Liver (tissue), 9 donors: ENCODE measurements around the gene NUDT22. TPM values are rescaled to one million over a fixed set of nuclear protein-coding genes. Genes with fewer than 3 reads are reported as not detected.

Experiments used
- DNase-seq: peaks from one replicate; pipeline ENCODE4 v3.0.0-alpha.2; 2017; ENCODE audit warnings: low spot score
- H3K27ac ChIP-seq, 2 donors: one replicate each; pipeline ENCODE4 v1.7.0; 2013; ENCODE audit warnings: inconsistent platforms in 2 of 2, low read length in 2 of 2, control low read depth in 1 of 2, low read depth in 1 of 2, mild to moderate bottlenecking in 1 of 2
- H3K27me3 ChIP-seq, 4 donors: one replicate each; pipeline versions ENCODE4 v1.6.1 to v1.7.0; 2013; ENCODE audit warnings: low read length in 3 of 4, inconsistent platforms in 1 of 4, mild to moderate bottlenecking in 1 of 4, moderate library complexity in 1 of 4; ENCODE audit not compliant: control insufficient read depth in 4 of 4, insufficient read depth in 4 of 4
- H3K36me3 ChIP-seq, 4 donors: one replicate each; pipeline versions ENCODE4 v1.6.1 to v1.7.0; 2013; ENCODE audit warnings: low read length in 3 of 4, mild to moderate bottlenecking in 3 of 4, low read depth in 1 of 4, moderate library complexity in 1 of 4; ENCODE audit not compliant: control insufficient read depth in 4 of 4, insufficient read depth in 3 of 4
- H3K4me1 ChIP-seq, 4 donors: one replicate each; pipeline versions ENCODE4 v1.6.1 to v1.7.0; 2013; ENCODE audit warnings: low read length in 3 of 4, mild to moderate bottlenecking in 3 of 4, moderate library complexity in 1 of 4; ENCODE audit not compliant: control insufficient read depth in 4 of 4, insufficient read depth in 4 of 4
- H3K4me3 ChIP-seq, 3 donors: one replicate each; pipeline versions ENCODE4 v1.6.1 to v1.7.0; 2013; ENCODE audit warnings: low read length in 3 of 3, control low read depth in 1 of 3, low read depth in 1 of 3, mild to moderate bottlenecking in 1 of 3
- H3K9ac ChIP-seq, 2 donors: one replicate each; pipeline ENCODE4 v1.7.0; 2013; ENCODE audit warnings: low read length in 2 of 2, mild to moderate bottlenecking in 2 of 2, moderate library complexity in 2 of 2, control low read depth in 1 of 2, low read depth in 1 of 2
- H3K9me3 ChIP-seq, 4 donors: one replicate each; pipeline versions ENCODE4 v1.6.1 to v1.7.0; 2013; ENCODE audit warnings: low read length in 3 of 4; ENCODE audit not compliant: control insufficient read depth in 4 of 4
- ATF3 ChIP-seq: IDR thresholded peaks from 2 replicates; pipeline ENCODE4 v1.6.1; 2016; ENCODE audit warnings: antibody characterized with exemption
- EGR1 ChIP-seq, 2 donors: IDR thresholded peaks; 2 replicates each; pipeline ENCODE4 v1.6.1; 2016 to 2018; ENCODE audit warnings: antibody characterized with exemption in 2 of 2, low read depth in 2 of 2
- FOXA1 ChIP-seq: IDR thresholded peaks from 2 replicates; pipeline ENCODE4 v1.6.1; 2016; ENCODE audit warnings: antibody characterized with exemption
- FOXA2 ChIP-seq: IDR thresholded peaks from 2 replicates; pipeline ENCODE4 v1.6.1; 2016; ENCODE audit warnings: antibody characterized with exemption
- GABPA ChIP-seq, 2 donors: IDR thresholded peaks in 1 of 2; conservative IDR thresholded peaks in 1 of 2; 2 replicates each; pipeline ENCODE4 v1.6.1; 2016; ENCODE audit warnings: antibody characterized with exemption in 2 of 2, mild to moderate bottlenecking in 1 of 2, moderate library complexity in 1 of 2
- HNF4A ChIP-seq, 2 donors: conservative IDR thresholded peaks; 2 replicates each; pipeline ENCODE4 v1.6.1; 2016; ENCODE audit warnings: antibody characterized with exemption in 2 of 2, mild to moderate bottlenecking in 2 of 2
- HNF4G ChIP-seq: IDR thresholded peaks from 2 replicates; pipeline ENCODE4 v1.6.1; 2016; ENCODE audit warnings: antibody characterized with exemption
- JUND ChIP-seq, 2 donors: IDR thresholded peaks; 2 replicates each; pipeline ENCODE4 v1.6.1; 2016; ENCODE audit warnings: antibody characterized with exemption in 2 of 2
- MAX ChIP-seq: IDR thresholded peaks from 2 replicates; pipeline ENCODE4 v1.6.1; 2016; ENCODE audit warnings: antibody characterized with exemption
- NR2F2 ChIP-seq: IDR thresholded peaks from 2 replicates; pipeline ENCODE4 v1.6.1; 2016; ENCODE audit warnings: antibody characterized with exemption
- RAD21 ChIP-seq, 2 donors: IDR thresholded peaks; 2 replicates each; pipeline ENCODE4 v1.6.1; 2016; ENCODE audit warnings: antibody characterized with exemption in 2 of 2, mild to moderate bottlenecking in 2 of 2
- REST ChIP-seq: IDR thresholded peaks from 2 replicates; pipeline ENCODE4 v1.6.1; 2016; ENCODE audit warnings: antibody characterized with exemption, mild to moderate bottlenecking
- RXRA ChIP-seq, 2 donors: IDR thresholded peaks; 2 replicates each; pipeline ENCODE4 v1.6.1; 2017 to 2018; ENCODE audit warnings: antibody characterized with exemption in 2 of 2, mild to moderate bottlenecking in 1 of 2
- SP1 ChIP-seq: IDR thresholded peaks from 2 replicates; pipeline ENCODE4 v1.6.1; 2018; ENCODE audit warnings: antibody characterized with exemption, mild to moderate bottlenecking
- TAF1 ChIP-seq: conservative IDR thresholded peaks from 2 replicates; pipeline ENCODE4 v1.6.1; 2016; ENCODE audit warnings: antibody characterized with exemption, mild to moderate bottlenecking
- YY1 ChIP-seq: IDR thresholded peaks from 2 replicates; pipeline ENCODE4 v1.6.1; 2016; ENCODE audit warnings: antibody characterized with exemption, mild to moderate bottlenecking
- ZBTB33 ChIP-seq: IDR thresholded peaks from 2 replicates; pipeline ENCODE4 v1.6.1; 2016; ENCODE audit warnings: antibody characterized with exemption
- WGBS: extraction: QIAGEN DNeasy Blood & Tissue Kit; methylation state at CpG from one replicate; pipeline ENCODE4 v1.1.7; 2013; 5-methylcytosine and 5-hydroxymethylcytosine counted together
- polyA plus RNA-seq, 2 donors: library from polyadenylated mRNA; stranded (reverse) in 1 of 2; unstranded in 1 of 2; fragments of 200-250 nt in 1 of 2; fragments of >200 nt in 1 of 2; fragmentation: Nextera tagmentation in 1 of 2; extraction: Ambion mirVana in 1 of 2; gene quantifications; one replicate each; pipeline versions ENCODE4 v1.2.1 to v1.2.3, GENCODE V29; 2013 to 2015
- total RNA-seq, 2 donors: library from RNA; depleted of rRNA; stranded (reverse); fragments of >200 nt; gene quantifications; one replicate each; pipeline ENCODE4 v1.2.3, GENCODE V29; 2014
- TF ChIP-seq, protein P1 (sequence below): fragments of 150-350 bp; IDR thresholded peaks from 2 replicates; pipeline ENCODE4 v1.5.1; 2017; ENCODE audit warnings: improper control_type of control experiment, low read depth, low read length; ENCODE audit not compliant: missing input control
- donor health status: healthy.
- donor health status: healthy.
- donor health status: healthy.
- donor health status: healthy.
- donor health status: healthy.

The NUDT22 gene
- total and polyA plus RNA-seq, 4 donors = 20.0 to 47.8 (median 41.2) TPM

DNA sequence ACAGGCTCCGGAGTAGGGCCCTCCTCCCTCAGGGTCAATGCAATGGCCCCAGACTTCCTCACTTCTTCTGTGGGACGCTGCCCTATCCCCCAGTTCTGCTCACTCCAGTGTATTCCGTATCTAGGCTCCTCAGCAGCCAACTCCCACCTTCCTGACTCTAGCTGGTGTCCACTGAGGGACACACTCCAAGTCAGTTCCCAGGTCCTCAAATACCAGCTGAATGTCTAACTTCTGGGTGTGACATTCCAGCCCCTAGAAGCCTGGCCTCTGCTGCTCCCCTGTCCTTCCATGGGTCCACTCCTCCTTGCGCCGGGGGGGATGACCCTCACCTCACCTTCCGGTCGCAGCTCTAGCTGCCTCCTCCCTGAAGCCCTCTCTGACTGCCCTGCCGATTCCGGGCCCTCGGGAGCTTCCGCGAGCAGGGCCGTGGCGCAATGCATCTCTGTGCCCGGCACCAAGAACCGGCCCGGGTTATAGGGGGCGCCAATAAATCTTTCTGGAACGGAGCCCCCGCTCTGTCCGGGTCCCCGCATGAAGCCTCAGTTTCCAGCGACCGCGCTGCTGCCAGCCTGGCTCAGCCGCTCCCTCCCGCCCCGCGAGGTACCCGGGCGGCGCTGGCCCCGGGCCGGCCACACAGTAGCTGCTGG, 42.9 kb downstream of the NUDT22 start:
- peaks cover 11 to 40% (median 27%) of the 10 kb centered on the region in 4 donors for H3K4me1 ChIP-seq
- peaks cover 0 to 7% (median 2%) of the 10 kb centered on the region in 4 donors for H3K36me3 ChIP-seq
- H3K4me3 ChIP-seq = peak overlapping the region; percentile 69 to 83 (median 78)
- H3K27ac ChIP-seq = peak overlapping the region; percentile 98
- H3K9ac ChIP-seq = peak overlapping the region; percentile 66 to 77
- 2% methylated on average over 34 of the region's 34 CpGs for WGBS
- no peak for DNase-seq
- TF ChIP-seq MAX (no peak), RXRA (IDR thresholded peaks at IDR 0.05) (peak; percentile 13 to 60), GABPA (IDR thresholded peaks at IDR 0.05 in 1 of 2, conservative IDR thresholded peaks at IDR 0.05 in 1 of 2) (peak in 1 of 2 donors; percentile 8), NR2F2 (peak; percentile 82)
- no peaks in the 10 kb centered on the region for H3K9me3 ChIP-seq
- H3K27me3 ChIP-seq = no peaks in the 10 kb centered on the region

DNA sequence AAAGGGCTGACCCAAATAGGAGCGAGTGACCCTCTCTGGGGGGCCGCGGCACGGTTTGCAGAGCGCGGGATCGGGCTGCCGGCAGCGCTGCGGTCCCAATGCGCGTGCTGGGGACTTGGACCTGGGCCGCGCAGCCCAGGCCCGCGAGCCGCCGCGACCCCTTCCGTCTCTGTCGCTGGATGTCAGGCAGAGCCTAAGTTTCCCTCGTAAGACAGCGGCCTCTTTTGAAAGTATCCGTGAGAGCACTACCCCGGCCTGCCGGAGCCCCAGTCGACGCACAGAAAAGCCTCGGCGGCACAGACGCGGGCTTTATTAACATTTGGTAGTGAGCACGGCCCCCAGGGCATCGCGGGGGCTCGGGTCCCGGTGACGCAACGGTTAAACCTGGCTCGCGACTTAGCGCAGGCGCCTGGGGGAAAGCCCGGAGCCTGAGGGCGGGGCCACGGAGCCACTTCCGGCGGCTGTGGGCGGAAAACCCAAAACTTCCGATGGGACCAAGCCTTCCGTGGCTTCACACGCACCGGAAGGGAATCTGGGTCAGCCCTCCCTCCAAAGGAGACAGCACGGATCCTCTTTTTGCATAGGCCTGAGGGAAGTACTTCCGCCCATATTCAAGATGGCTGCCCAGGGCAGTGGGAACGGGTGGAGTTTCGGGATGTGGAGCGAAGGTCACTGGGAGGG, 43.6 kb downstream of the NUDT22 start:
- under 1% methylated on average over 58 of the region's 58 CpGs for WGBS
- H3K4me1 ChIP-seq = peaks cover 11 to 40% (median 27%) of the 10 kb centered on the region in 4 donors
- TF ChIP-seq ATF3 (peak; percentile 72), REST (peak; percentile 87), FOXA2 (no peak), RXRA (IDR thresholded peaks at IDR 0.05) (peak; percentile 92 to 96), HNF4G (no peak), NR2F2 (peak; percentile 93), TAF1 (no peak), RAD21 (IDR thresholded peaks at IDR 0.05) (peak; percentile 15 to 36), ZBTB33 (peak; percentile 93), FOXA1 (peak; percentile 72), GABPA (IDR thresholded peaks at IDR 0.05 in 1 of 2, conservative IDR thresholded peaks at IDR 0.05 in 1 of 2) (peak; percentile 97 to 99), YY1 (peak; percentile 100), SP1 (peak; percentile 98), JUND (IDR thresholded peaks at IDR 0.05) (peak; percentile 34 to 80), EGR1 (IDR thresholded peaks at IDR 0.05; ENCODE audit: low read depth in 2 of 2) (peak; percentile 90 to 91), MAX (peak; percentile 93), HNF4A (conservative IDR thresholded peaks at IDR 0.05) (peak; percentile 50 to 53)
- TF ChIP-seq, protein P1, sequence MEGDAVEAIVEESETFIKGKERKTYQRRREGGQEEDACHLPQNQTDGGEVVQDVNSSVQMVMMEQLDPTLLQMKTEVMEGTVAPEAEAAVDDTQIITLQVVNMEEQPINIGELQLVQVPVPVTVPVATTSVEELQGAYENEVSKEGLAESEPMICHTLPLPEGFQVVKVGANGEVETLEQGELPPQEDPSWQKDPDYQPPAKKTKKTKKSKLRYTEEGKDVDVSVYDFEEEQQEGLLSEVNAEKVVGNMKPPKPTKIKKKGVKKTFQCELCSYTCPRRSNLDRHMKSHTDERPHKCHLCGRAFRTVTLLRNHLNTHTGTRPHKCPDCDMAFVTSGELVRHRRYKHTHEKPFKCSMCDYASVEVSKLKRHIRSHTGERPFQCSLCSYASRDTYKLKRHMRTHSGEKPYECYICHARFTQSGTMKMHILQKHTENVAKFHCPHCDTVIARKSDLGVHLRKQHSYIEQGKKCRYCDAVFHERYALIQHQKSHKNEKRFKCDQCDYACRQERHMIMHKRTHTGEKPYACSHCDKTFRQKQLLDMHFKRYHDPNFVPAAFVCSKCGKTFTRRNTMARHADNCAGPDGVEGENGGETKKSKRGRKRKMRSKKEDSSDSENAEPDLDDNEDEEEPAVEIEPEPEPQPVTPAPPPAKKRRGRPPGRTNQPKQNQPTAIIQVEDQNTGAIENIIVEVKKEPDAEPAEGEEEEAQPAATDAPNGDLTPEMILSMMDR = no peak
- H3K36me3 ChIP-seq = peaks cover 0 to 7% (median 2%) of the 10 kb centered on the region in 4 donors
- DNase-seq = peak; percentile 94
- H3K27me3 ChIP-seq = no peaks in the 10 kb centered on the region
- H3K4me3 ChIP-seq = peak overlapping the region; percentile 71 to 97 (median 96)
- H3K9me3 ChIP-seq = no peaks in the 10 kb centered on the region
- peak overlapping the region; percentile 98 to 99 for H3K27ac ChIP-seq
- peak overlapping the region; percentile 64 to 95 for H3K9ac ChIP-seq
